ENCODE results near the gene COL6A5. TPM values are rescaled to one million over a fixed set of nuclear protein-coding genes. Genes with fewer than 3 reads are reported as not detected.
"Not testable (repeated sequence)": the region's sequence is repeated elsewhere in the genome, so short reads cannot be mapped to it uniquely, and the experiment has no call there.

COL6A5 gene
- polyA plus RNA-seq, 2 of the 4 experiments (the other 2 are of a cell fraction): not detected

- ChIA-PET POLR2A (no interaction called here), CTCF (no interaction called here)
- WGBS (ENCODE audit: missing lambda C conversion rate): 50% methylated on average over 5 of the region's 5 CpGs
- ATAC-seq: no peak
- TF ChIP-seq NR3C1 (IDR thresholded peaks at IDR 0.05): no peak
- TF ChIP-seq CHD4 (IDR thresholded peaks at IDR 0.05; ENCODE audit: borderline replicate concordance): no peak
- no peak for TF ChIP-seq ESRRA (IDR thresholded peaks at IDR 0.05; ENCODE audit: borderline replicate concordance, low read length)
- no peak for TF ChIP-seq BHLHE40 (IDR thresholded peaks at IDR 0.05; ENCODE audit: low read depth, low read length)
- H3K4me1 ChIP-seq: no peaks in the 10 kb centered on the region
- H3K9me3 ChIP-seq: no peaks in the 10 kb centered on the region
- FAIRE-seq: no peak
- H3K27ac ChIP-seq: no peak overlapping the region
- no peak for DNase-seq (ENCODE audit: low read depth in 1 of 2, low spot score in 1 of 2)
- no peak overlapping the region for H3K4me2 ChIP-seq
- H3K4me3 ChIP-seq: no peak overlapping the region
Observed at GRCh38 chr3:130426206-130426605, 80.7 kb downstream of the COL6A5 start.

GRCh38 chr3:130428871-130429712 is 83.6 kb downstream of the COL6A5 start:
- 4% methylated on average over 5 of the region's 5 CpGs for WGBS (ENCODE audit: missing lambda C conversion rate)
- DNase-seq (ENCODE audit: low read depth in 1 of 2, low spot score in 1 of 2) (no peak), FAIRE-seq (no peak), ATAC-seq (no peak)
- CTCF ChIA-PET: no interaction called here
- H3K4me3 ChIP-seq: no peak overlapping the region
- TF ChIP-seq KDM5A (IDR thresholded peaks at IDR 0.05) (no peak), CBX8 (IDR thresholded peaks at IDR 0.05) (peak; percentile 35; the same call in 1 of the 2 replicates)
- POLR2A ChIA-PET: no interaction called here
- H3K4me1 ChIP-seq: no peaks in the 10 kb centered on the region
- no peak overlapping the region for H3K4me2 ChIP-seq
- no peaks in the 10 kb centered on the region for H3K9me3 ChIP-seq
- H3K27ac ChIP-seq: no peak overlapping the region

GRCh38 chr3:130429713-130430023 is 84.2 kb downstream of the COL6A5 start:
- FAIRE-seq (no peak), ATAC-seq (no peak), DNase-seq (ENCODE audit: low read depth in 1 of 2, low spot score in 1 of 2) (no peak)
- Histone ChIP-seq H3K4me1 (no peaks in the 10 kb centered on the region), H3K27ac (no peak overlapping the region), H3K9me3 (no peaks in the 10 kb centered on the region), H3K4me3 (no peak overlapping the region), H3K4me2 (no peak overlapping the region)
- TF ChIP-seq MAFK (IDR thresholded peaks at IDR 0.05; ENCODE audit: partially characterized antibody) (no peak), USF2 (IDR thresholded peaks at IDR 0.05) (no peak), HDAC2 (IDR thresholded peaks at IDR 0.05) (no peak), ZNF302 (CRISPR knock-in tag; IDR thresholded peaks at IDR 0.05) (no peak), POLR2AphosphoS2 (conservative IDR thresholded peaks at IDR 0.05; ENCODE audit: low read length) (no peak), E2F6 (IDR thresholded peaks at IDR 0.05; ENCODE audit: borderline replicate concordance, low read depth) (no peak)
- 6% methylated on average over 2 of the region's 2 CpGs for WGBS (ENCODE audit: missing lambda C conversion rate)
- CTCF ChIA-PET: no interaction called here
- POLR2A ChIA-PET: no interaction called here

GRCh38 chr3:130430266-130430665 is 84.8 kb downstream of the COL6A5 start:
- POLR2A ChIA-PET: no interaction called here
- ATAC-seq: no peak
- no peak overlapping the region for H3K27ac ChIP-seq

GRCh38 chr3:130432086-130432485 is 86.6 kb downstream of the COL6A5 start:
- ATAC-seq; H3K9me3 ChIP-seq; H3K27ac ChIP-seq; DNase-seq (ENCODE audit: low read depth in 1 of 2, low spot score in 1 of 2); POLR2A ChIA-PET; H3K4me3 ChIP-seq; FAIRE-seq; H3K4me1 ChIP-seq; CTCF ChIA-PET; H3K4me2 ChIP-seq: not testable (repeated sequence)
- WGBS (ENCODE audit: missing lambda C conversion rate): 33% methylated on average over 10 of the region's 10 CpGs

More at GRCh38 chr3:130430266-130430665, 84.8 kb downstream of the COL6A5 start:
- CTCF ChIA-PET: no interaction called here
- Histone ChIP-seq H3K4me1 (no peaks in the 10 kb centered on the region), H3K4me3 (no peak overlapping the region), H3K4me2 (no peak overlapping the region), H3K9me3 (no peaks in the 10 kb centered on the region)
- TF ChIP-seq EHMT2 (IDR thresholded peaks at IDR 0.05; ENCODE audit: low read depth) (no peak), ELK1 (IDR thresholded peaks at IDR 0.05; ENCODE audit: low read depth, low read length) (no peak), HEYL (CRISPR knock-in tag; IDR thresholded peaks at IDR 0.05) (no peak), TFCP2L1 (CRISPR knock-in tag; IDR thresholded peaks at IDR 0.05) (no peak), E2F6 (IDR thresholded peaks at IDR 0.05; ENCODE audit: borderline replicate concordance, low read depth) (no peak), NFE2L2 (conservative IDR thresholded peaks at IDR 0.05; ENCODE audit: low read length) (no peak), HDAC2 (IDR thresholded peaks at IDR 0.05) (no peak), MAX (IDR thresholded peaks at IDR 0.05) (no peak), POLR2AphosphoS2 (conservative IDR thresholded peaks at IDR 0.05; ENCODE audit: low read length) (no peak), KDM1A (IDR thresholded peaks at IDR 0.05; ENCODE audit: low read depth) (no peak), EP300 (IDR thresholded peaks at IDR 0.05) (no peak)
- no peak for FAIRE-seq
- DNase-seq (ENCODE audit: low read depth in 1 of 2, low spot score in 1 of 2): no peak

Measured in A549 (cell line).